Measurements from ENCODE around the gene KCNQ1.

KCNQ1 gene

DNA sequence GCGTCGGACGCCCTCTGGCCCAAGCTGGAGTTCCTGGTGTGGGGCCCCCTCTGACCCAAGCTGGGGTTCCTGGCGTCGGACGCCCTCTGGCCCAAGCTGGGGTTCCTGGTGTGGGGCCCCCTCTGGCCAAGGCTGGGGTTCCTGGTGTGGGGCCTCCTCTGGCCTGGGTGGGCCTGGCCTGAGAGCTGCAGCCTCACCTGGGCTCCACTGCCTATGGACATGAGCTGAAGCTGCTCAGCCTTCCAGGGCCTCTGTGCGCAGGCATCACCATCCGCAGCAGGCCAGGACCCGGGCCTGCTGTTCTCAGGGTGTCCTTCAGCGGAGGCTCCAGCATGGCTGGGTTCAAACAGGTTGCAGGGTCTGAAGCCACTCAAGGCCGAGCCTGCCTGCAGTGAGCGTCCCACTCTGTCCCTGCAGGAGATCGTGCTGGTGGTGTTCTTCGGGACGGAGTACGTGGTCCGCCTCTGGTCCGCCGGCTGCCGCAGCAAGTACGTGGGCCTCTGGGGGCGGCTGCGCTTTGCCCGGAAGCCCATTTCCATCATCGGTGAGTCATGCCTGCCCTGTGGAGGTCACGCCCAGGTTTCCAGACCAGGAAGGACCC lies 125.5 kb downstream of the KCNQ1 start:
- DNase-seq (ENCODE audit: low spot score) = no peak

DNA sequence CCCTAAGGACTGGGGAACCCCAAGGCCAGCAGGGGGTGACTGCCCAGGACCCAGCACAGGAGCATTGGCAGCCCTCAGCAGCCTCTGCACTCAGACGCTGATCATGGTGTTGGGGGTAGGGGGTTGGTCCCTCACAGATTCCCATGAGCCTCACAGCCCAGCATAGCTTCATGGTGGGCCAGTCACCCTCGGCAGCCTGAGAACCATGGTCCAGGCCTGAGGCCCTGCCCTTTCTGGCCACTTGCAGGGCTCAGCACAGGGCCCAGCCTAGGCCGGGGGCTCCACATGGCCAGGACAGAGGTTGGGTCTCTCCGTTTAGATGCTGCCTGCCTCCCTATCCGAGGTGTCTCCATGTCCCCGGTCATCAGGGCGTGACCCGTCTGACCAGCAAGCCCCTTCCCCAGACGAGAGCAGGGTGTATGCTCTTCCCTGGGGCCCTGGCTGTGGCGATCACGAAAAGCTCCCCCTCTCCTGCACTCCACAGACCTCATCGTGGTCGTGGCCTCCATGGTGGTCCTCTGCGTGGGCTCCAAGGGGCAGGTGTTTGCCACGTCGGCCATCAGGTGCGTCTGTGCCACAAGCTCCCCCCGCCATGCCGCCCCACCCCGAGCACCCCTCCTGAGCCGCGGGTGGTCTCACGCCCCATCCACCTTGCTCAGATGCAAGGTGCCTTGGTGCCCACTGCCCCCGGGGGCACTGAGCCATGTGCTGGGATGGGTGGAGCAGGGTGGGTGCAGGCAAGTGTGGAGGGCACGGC lies 126.2 kb downstream of the KCNQ1 start:
- DNase-seq (ENCODE audit: low spot score) = no peak

DNA sequence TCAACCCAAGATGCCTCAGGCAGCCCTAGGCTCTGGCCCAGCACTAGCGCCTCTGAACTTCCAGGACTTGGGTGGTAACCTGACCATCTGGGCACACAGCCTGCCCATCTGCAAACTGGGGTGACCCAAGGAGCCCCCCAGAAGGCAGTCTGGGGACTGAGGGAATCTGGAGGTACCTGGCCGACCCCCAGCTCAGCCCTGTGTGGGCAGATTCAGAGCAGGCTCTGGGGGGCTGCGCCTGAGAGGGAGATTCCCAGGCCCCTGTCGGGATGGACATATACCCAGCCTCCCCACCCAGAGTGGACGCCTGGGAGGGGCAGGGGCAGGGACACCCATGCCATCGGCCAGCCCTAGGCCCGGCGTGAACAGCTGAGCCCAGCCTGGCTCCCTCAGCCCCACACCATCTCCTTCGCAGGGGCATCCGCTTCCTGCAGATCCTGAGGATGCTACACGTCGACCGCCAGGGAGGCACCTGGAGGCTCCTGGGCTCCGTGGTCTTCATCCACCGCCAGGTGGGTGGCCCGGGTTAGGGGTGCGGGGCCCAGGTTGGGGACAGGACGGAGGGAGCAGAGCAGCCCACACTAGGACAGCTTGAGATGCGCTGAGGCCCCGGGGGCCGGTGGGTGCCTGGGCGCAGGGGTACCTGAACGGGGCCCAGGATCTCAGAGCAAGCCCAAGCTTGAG lies 126.9 kb downstream of the KCNQ1 start:
- DNase-seq (ENCODE audit: low spot score) = no peak

DNA sequence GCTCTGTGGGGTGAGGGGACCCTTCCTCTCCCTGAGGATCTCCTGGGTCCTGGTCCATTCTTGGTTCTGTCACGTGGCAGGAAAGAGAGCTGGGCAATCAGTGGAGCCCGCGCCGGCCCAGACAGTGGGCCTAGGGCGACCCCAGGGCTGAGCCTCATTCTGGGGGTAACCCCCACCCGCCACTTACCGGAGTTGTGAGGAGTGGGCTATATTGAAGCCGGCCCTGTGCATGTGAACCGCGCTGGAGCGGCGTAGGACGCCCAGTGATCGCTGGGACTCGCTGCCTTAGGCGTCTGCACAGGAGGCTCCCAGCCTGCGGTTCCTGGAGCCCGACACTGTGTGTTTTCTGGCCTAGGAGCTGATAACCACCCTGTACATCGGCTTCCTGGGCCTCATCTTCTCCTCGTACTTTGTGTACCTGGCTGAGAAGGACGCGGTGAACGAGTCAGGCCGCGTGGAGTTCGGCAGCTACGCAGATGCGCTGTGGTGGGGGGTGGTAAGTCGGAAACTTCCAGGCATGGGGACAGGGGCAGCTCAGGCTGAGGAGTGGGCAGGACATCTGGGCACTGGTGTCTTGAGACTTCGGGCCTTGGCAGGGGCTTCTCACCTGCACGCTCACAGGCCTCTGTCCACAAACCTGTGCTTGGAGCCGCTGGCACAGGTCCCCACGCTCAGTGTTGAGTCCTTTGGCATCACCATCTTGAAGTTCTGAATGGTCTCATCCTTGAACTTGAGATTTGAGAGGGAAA lies 127.9 kb downstream of the KCNQ1 start:
- DNase-seq (ENCODE audit: low spot score) = no peak

DNA sequence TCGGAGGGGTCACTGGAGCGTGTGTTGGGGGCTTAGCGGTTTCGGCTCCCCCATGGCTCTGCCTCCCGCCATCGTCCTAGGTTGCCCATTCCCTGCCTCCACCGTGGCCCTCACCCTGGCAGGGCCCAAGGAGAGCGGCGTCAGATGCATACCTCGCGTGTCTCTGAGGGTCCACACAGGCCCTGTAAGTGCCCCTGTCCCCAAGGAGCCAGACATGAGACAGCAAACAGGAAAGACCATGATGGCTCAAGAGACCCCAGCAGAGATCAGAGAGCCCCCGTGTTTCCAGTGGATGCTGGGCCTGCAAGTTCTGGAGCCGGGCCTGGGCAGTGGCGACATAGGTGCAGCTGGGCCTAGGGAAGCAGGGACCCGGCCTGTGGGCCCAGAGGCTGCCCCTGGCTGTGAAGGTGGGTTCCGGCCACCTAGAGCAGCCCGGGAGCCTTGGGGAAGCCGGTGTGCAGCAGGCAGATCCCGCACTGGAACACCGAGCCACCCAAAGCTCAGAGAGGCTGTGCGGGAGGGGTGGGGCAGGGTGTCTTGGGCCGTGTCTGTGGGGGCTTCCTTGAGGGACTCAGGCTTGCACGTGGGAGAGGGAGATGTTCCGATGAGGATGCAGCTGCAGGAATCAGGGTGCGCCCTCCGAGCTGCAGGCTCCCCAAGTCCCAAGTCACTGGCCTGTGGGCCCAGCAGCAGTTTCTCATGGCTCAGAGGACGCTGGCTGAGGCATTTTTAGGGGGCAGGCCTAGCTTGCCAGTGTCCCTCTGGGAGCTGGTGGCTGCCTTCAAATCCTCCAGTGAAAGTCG lies 128.6 kb downstream of the KCNQ1 start:
- DNase-seq (ENCODE audit: low spot score) = no peak

DNA sequence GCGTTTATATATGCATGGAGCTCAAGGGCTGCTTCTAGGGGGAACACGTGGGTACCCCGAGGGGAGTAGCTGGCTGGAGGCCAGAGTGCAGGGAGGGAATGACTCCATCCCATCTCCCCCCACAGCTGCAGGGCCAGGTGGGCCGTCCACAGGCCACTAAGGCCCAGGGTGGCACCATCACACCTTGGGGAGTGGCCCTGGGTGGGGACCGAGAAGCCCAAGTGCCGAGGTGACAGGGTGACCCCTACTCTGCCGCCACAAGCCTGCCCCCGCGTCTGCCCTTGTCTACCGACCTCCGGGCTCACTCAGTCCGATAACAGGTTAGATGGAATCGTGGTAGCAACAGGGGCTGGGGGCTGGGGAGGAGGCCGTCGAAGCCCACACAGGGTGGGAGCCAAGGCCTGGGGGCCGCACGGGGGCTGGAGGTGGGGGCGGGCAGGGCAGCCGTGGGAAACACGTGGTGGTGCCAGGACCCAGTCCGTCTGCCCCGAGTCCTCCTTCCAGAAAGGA lies 129.3 kb downstream of the KCNQ1 start:
- no peak for DNase-seq (ENCODE audit: low spot score)

DNA sequence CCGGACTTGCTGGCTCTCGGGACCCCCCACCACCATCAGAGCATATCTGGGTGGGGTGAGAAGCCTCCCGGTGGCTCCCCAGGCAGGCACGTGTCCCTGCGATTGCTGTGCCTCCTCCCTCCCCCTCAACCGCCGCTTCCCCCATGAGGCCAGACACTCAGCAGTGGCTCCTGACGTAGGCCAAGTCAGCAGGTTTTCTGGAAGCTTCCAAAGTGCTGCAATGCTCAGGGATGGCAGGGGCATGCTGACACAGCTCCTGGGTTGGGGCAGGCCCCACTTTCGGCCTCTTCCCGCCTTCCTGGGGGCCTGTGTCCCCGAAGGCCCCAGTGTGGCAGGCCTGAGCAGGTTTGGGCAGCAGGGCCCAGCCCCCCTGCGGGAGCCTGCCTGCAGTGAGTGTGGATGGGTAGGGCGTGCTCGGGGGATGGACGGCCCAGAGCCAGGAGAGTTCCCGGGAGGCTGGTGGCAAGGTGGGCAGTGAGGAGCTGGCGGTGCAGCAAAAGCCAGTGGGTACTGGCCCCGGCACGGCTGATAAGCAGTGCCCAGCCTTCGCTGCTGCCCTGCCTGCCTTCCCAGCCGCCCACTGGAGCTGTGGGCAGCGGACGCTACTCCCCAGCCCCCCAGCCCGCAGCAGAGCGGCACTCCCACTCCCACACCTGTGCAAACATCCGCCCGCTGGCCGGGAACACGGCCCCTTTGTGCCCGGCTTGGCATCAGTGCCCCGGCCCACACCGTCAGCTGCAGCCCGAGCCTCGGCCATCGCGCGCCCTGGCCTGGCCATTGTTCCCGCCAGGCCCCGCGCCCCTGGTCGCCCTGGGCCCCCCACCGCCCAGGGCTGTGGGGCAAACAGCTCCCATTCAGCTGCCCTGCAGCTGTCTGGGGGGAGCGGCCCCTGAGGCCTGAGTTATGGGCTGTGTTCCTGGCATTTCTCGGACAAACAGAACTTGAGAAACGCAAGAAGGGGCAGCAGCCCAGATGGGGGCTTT lies 130.0 kb downstream of the KCNQ1 start:
- no peak for DNase-seq (ENCODE audit: low spot score)

DNA sequence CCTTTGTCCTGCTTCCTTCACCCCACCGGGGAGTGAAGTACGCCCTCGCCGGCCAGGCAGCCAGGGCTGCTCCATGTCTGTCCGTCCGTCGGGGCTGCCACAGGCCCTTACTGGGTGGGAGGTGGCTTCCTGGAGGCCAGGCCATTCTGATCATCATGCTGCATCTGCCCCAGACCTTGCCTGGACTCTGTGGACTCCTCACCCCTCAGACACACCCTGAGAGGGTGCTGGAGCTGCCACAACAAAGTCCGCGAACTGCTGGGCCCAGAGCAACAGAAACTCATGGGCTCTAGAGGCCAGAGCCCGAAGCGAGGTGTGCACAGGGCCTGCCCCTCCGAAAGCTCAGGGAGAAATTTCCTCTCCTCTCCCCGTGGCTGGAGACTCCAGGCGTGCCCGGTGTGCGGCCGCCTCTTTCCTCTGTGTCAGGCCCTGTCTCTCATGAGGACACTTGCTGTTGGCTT lies 130.8 kb downstream of the KCNQ1 start:
- no peak for DNase-seq (ENCODE audit: low spot score)

DNA sequence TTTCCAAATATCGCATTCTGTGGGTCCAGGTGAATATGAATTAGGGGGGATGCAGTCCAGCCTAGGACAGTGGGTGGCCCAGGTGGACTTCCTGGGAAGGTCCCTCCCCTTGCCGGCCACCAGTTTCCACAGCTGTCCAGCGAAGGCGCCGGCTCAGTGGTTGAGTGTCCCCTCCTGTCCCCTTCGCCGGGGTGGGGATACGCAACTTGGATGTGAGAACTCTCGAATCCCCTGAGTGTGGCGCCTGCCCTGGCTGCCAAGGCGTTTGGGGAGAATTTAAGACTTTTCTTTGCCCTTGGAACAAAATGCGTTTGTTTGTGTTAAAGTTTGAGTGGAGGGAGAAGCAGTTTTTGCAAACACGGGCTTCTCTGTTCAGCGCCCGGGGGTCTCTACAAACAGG lies 131.3 kb downstream of the KCNQ1 start:
- DNase-seq (ENCODE audit: low spot score) = no peak

DNA sequence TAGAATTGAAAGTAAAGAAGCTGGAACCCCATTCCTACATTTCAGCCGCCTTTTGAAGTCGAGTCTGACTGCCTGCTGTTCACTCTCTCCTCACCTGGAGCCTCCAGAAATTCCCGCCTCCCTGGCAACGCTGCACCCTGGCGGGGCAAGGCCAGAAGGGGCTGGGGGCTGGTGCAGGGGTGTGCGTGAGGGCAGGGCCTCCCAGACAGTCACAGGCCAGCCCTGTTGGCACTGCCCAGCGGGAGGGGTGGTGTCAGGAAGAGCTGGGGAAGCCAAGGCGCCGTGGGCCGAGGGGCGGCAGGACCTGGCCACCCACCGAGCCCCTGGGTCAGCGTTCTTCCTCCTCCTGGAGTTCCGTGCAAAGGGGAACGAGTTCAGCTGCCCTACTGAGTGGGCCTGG lies 131.7 kb downstream of the KCNQ1 start:
- no peak for DNase-seq (ENCODE audit: low spot score)

DNA sequence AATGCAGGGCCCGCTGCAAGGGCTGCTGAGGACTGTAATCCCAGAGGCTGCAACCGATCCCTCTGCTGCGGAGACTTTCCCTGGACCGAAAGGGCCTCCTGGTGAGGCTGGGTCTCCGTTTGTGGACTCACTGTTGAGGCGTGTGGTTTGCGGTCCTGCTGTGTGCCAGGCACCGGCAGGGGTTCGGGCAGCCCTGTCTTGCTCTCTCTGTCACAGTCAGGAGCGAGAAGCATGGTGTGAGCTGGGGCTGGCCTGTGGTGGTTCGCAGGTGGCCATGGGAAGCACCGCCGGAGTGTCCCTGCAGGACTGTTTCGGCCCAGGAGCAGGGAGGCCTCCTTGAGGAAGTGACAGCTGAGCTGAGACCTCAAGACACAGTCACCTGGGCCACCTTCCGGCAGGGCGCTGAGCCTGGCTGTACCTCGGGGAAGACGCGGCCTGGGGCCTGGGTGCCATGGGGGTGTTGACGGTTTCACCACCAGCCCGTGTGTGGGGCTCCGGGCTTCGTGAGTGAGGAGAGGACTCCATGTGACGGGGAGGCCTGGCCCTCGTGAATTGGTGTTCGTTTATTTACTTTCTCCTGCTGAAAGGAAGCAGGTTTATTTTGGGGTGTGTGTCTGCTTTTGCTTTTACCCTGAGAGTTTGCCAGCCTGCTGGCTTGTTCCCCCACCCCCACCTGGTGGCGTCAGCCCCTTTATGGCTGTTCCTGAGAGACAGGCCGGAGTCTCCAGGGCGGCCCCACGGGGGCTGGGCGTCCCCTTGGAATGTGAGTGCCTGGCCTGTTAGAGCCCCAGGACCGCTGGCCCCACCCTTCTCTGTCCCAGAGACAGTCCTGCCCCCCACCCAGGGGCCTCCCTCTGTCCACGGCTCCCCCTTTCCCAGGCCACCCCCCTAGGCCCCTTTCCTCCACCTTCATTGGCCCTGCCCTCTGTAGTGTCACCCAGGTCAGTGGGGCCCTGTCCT lies 132.5 kb downstream of the KCNQ1 start:
- DNase-seq (ENCODE audit: low spot score) = no peak

DNA sequence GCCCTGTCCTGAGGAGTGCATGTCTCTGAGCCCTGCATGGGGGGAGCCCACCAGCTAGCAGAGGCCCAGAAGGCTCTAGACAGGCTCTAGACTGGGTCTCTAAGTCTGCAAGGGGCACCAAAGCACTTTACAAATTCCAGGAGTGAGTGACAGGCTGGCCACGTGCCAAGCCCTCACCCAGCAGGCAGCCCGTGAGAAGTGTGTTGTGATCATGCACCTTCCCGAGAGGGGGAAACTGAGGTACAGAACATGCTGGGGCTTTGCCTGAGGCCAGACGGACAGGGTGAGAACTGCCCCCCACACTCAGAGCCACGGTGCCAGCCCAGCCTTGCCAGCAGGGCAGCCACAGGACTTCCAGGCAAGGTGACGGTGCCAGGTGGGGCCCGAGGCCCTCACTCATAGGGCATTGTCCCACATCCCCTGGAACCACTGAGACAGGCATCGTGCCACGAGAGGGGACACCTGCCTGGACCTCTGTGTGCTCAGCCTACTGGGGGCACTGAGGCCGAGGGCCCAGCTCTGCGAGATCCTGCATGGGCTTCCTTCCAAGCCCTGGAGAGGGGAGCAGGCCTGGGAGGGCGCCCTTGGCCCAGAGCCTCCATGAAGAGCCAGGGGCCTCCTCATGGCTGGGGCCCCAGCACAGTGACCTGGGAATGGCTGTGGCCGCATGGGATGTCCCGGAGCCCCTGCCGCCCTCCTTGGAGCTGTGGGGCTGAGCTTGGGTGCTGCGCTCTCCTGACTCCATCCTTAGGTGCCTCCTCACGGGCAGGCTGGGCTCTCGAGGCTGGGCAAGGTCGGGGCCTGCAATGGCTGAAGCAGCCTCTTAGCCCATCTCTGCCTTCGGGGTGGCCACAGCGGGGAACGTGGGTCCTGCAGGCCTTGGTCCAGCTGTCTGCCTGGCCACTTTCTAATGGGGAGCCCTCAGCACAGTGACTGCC lies 133.5 kb downstream of the KCNQ1 start:
- DNase-seq (ENCODE audit: low spot score) = no peak

DNA sequence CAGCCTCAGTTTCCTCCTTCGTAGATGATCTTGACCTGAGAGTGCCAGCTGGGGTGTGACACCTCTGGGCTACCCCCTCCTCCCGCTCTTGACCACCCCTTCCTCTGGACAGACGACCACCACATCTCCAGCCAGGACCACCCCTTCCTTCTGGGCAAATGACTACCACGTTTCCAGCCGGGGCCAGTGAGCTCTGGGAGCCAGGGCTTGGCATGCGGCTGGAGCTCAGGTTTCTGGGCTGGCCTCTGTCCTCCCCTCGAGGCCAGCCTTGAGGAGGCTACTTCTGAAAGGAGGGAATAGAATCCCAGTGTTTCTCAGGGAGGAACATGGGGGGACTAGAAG lies 134.1 kb downstream of the KCNQ1 start:
- DNase-seq (ENCODE audit: low spot score) = no peak

DNA sequence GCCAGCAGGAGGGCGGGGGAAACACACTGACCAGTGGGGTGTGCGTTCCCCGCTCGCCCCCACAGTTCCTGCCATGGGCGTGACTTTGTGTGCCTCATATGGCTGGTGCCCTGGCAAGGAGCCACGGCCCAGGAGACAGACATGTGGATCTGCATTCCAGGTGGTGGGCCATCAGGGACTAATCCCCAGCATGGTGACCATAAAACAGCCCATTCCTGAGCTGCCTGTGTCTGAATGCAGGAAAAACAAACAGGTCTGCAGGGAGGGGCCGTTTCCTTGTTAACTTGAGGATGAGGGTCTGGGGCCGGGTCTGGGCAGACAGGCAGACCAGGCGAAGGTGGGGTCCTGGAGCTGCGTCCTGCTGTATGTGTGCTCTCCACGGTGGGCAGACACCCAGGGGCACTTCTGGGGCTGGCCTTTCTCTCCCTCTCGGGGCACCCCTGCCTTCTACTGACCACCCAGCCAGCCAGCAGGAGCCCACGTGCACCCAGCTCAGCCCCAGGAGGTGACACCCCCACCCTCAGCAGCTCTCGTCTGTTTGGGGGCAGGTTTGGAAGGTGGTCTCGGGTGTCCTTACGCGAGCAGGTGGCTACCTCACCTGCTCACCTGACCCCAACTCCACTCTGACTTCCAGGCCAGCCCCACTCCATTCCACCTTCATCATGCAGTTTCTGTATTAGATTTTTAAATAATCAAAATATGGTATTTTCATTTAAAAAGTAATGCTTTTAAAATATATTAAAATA lies 134.7 kb downstream of the KCNQ1 start:
- no peak for DNase-seq (ENCODE audit: low spot score)

DNA sequence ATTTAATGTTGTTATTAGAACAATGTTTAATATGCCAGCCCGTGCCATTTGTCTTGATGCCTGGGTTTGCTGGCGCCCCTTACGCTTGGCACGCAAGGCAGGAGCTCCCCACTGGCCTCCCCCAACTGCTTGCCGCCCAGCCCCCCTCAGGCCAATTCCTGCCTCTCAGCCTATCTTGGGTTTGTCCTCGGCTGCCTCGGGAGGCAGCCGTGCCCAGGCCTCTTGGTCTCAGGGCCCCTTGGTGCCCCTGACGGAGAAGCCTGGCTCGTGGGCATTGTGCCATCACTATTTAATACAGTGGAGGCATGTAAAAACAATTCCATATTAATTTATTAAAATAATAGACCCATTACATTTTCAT lies 135.2 kb downstream of the KCNQ1 start:
- DNase-seq (ENCODE audit: low spot score) = no peak

DNA sequence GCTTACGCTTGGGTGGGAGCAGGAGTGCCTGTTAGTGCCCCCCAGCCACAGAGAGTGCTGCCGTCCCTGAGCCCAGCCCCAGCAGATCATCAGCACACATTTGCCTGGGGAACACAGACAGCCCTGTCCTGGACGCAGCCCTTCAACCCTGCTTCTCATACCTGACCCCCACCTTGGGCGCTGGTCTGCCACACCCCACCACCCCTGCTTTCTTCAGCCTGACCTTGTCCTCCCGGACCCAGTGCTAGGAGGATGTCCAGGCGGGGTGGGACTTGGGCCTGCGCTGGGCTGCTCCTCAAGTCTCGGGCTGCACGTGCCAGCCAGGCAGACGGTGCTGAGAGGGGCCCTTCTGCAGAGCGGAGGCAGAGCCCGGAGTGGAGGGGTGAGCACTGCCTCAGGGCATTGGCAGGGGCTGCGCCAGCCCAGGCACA lies 135.8 kb downstream of the KCNQ1 start:
- DNase-seq (ENCODE audit: low spot score) = no peak

DNA sequence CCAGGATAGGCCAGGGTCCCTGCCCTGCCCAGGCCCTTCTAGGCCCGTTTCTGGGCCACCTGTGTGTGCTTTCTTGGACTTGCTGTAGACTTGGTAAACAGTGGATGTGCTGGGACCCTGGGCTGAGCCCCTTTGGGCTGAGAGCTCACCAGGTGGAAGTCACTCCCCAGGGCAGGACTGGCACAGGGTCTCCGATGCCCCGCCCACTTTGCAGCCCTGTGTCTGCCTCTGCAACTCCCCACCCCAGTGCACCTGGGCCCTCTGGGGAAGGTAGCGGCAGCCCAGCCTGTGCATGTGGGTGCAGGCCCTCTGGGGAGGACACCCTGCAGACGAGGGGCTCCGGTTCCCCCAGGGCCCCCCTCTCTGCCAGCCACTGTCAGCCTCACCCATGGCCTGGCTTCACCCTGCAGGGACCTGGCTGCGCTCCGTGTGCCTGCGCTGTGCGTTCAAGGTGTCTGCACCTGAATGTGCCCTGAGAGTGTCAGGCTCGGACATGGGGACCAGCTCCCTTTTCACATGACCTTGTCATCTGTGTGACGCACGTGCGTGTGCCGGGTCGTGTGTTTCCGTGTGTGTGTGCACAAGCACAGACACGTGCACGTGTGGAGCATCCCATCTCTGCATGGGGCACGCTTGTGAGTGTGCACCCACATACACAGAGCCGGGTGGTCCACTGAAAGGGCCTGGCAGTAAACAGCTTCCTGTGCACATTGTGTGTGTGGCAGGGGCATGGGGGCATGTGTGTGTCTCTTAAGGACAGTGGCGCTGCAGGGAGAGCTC lies 136.5 kb downstream of the KCNQ1 start:
- no peak for DNase-seq (ENCODE audit: low spot score)

All from NAMALWA (cell line).